GM19043 (cell line): ENCODE data around the gene TMPRSS6.

Experiments
- ATAC-seq: cut with Tn5 transposase; IDR thresholded peaks from one replicate; pipeline ENCODE4 v1.9.1; 2021; ENCODE audit warnings: low read depth; ENCODE audit not compliant: unreplicated experiment

TMPRSS6 gene

DNA sequence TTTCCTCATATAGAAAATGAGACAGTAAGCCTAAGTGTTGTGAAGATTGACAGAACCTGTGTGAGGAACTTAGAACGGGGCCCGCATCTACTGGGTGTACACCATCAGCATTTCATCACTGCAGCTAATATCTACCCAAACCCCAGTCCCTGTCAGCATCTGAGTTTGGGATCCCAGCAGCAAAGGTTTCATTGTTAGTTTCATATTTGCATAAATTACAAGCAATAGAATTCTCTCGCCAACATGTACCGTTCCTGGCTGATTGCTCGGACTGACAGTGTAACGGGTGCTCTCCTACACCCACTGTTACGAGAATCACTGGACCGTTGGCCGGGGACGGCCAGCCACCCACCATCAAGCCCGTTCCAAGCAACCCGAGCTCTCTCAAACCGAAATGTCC is 10.4 kb upstream of the TMPRSS6 start:
- no peak for ATAC-seq

DNA sequence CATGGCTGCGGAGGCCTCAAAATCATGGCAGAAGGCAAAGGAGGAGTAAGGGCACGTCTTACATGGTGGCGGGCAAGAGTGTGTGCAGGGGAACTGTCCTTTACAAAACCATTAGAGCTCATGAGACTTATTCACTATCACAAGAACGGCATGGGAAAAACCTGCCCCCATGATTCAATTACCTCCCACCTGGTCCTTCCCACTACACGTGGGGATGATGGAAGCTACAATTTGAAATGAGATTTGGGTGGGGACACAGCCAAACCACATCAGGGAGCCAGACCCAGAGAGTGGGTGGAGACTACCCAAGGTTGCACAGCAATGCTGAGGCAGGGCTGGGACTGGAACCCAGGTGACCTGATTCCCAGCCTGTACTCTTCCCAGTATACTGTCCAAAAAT is 8.6 kb upstream of the TMPRSS6 start:
- no peak for ATAC-seq

DNA sequence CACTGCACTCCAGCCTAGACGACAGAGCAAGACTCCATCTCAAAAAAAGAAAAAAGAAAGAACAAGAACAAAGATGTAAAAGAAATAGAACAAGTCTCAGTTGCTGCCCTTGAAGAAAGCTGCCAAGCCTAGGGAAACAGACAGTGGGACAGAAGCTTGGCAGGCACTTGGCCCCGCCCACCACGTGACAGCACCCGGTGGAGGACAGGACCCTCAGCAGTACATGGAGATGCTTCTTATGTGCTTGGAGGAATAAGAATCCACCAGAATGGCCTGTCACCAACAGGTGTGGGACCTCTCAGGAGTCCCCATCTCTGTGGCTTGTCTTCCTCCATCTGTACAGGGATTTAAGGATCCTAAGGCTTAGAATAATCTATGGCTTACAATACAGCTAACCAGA is 7.6 kb upstream of the TMPRSS6 start:
- no peak for ATAC-seq

DNA sequence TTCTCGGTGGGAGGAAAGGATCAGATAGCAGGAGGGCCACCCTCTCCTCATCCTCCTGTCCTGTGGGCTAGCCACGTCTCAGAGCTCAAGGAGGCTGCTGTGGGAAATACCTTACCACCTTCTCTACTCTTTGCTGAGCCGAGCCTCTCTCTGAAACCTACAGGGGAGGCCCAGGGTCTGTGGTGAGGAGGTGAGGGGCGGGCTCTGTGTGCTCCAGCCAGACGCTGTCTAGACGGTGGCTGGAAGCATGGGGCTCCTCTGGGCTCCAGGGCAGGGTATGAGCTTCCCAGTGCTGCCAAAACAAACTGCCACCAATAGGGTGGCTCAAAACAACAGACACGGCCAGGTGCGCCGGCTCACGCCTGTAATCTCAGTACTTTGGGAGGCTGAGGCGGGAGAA is 5.5 kb upstream of the TMPRSS6 start:
- no peak for ATAC-seq

DNA sequence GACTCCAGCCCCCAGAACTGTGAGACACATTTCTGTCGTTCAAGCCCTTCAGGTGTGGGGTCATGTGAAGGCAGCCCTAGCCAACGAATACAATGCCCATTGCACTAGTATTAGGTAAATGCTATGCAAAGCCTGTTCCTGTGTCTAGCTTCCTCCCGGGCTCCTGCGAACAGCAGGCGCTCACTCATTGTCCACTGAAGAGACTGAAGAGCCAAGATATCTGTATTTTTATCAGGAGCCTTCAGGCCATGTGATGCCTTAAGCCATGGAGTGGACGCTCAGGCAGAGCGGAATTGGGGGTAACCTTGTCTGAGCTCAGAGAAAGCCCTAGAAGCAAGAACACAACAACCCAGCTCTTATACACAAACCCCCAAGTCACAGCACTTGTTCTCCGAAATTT is 4.2 kb upstream of the TMPRSS6 start:
- ATAC-seq, result no peak

DNA sequence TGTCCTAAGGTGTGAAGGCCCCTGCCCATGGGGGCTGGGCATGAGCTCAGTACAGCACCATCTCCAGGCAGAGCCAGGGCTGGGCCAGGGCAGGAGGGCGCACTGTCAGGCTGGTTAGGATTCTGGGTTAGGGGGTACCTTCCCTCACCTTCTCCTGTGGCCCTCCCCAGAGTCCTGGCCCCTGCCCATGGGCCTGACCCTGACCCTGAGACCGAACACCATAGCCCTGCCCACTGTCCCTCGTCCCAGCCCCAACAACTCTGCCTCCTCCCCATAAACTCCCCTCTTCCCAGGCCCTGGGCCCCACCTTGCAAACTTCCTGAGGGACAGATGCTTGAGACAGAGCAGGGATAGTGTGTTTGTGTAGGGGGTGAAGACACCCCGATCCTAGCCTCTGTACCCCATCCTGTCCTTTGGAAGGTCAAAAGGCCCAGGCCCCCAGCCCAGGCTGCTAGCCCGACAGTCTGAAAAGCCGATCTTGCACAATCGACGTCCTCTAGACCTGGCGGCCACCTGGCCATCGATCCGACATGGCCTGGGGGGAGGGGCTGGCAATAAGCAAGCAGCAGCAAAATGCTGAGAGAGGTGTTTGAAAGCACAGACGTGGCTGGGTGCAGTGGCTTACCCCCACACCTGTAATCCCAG is 2.7 kb upstream of the TMPRSS6 start:
- ATAC-seq, result no peak

DNA sequence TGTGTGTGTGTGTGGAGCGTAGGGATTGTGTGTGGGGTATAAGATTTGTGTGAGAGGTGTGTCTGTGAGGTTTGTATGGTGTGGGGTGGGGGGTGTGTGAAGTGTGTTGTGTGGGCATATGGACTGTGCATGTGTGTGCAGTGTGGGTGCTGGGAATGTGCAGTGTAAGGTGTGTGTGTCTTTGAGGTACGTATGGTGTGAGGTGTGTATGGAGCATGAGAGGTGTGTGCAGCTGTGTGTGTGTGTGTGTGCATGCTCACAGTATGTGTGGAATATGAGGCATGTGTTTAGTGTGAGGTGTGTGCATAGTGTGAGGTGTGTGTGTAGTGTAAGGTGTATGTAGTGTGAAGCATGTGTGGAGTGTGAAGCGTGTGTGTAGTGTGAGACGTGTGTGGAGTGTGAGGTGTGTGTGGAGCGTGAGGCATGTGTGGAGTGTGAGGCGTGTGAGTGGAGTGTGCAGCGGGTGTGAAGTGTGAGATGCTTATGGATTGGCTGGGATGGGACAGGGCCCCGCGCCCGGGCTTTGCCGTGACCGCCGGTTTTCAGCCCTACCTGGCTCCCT is 1.7 kb upstream of the TMPRSS6 start:
- no peak for ATAC-seq

DNA sequence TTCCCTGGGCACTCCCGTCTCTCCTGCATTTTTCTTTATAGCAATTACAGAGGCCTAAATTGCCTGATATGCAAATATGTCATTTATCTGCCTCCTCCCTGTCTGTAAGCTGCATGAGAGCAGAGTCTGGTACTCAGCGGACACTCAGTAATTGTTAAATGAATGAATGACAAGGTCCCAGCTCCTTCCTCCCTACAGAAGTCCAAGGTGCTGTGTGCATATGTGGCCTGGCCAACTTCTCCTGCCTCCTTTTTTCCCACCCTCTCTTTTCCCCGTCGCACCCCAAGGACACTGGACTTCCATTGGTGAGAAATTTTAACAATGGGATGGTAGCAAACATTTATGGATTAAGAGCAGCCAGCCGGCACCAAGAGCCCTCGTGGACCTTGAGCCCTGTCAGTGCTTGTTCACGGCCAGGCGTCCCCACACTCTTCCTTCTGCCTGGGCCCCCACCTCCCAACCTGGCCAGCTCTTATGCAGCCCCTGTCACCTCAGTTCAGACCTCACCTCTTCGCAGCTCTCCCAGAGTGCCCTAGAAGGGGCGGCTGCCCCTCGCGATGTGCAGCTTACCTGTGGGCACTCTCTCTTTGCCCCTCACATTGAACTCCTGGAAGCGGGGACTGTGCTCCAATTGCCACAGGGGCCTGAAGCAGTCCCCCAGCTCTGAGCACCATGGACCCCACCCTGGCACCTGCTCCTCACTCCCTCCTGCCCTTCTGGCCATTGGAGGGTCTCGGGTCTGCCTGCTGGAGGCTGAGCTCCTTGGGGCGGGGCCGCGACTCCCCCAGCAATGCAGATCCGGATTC is 1.5 kb downstream of the TMPRSS6 start:
- no peak for ATAC-seq

DNA sequence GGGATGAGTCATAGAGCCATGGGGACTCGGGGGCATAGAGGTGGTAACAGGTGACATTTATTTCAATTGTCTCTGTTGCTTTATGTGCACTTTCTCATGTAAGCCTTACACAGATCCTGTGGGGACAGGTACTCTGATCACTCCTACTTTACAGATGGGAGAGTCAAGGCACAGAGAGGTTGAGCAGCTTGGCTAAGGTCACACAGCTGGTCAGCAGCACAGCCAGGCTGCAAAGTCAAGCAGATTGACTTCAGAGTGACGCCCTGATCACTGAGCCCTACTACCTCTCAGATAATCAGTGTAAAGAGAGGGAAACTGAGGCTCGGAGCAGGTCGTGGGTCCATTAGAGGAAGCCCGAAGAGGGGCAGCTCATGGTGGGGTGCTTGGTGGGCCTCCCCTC is 3.5 kb downstream of the TMPRSS6 start:
- ATAC-seq, result no peak

DNA sequence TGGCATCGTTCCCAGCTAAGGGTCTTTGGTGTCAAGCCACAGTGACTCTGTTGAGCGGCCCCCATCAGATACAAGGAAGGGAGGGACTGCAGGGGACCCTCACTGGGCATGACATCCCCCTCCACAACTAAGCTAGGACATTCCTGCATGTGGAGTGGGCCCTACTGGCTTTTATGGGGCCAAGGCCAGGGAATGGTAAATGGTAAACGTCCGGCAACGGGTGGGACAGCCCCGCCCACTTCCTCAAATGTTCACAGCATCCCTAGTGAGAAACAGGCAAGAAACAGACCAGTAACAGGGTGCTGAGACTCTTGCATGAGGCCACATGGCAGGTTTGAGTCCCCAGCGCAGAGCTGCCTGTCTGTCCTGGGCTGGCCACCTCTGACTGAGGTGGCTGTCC is 4.4 kb downstream of the TMPRSS6 start:
- no peak for ATAC-seq

DNA sequence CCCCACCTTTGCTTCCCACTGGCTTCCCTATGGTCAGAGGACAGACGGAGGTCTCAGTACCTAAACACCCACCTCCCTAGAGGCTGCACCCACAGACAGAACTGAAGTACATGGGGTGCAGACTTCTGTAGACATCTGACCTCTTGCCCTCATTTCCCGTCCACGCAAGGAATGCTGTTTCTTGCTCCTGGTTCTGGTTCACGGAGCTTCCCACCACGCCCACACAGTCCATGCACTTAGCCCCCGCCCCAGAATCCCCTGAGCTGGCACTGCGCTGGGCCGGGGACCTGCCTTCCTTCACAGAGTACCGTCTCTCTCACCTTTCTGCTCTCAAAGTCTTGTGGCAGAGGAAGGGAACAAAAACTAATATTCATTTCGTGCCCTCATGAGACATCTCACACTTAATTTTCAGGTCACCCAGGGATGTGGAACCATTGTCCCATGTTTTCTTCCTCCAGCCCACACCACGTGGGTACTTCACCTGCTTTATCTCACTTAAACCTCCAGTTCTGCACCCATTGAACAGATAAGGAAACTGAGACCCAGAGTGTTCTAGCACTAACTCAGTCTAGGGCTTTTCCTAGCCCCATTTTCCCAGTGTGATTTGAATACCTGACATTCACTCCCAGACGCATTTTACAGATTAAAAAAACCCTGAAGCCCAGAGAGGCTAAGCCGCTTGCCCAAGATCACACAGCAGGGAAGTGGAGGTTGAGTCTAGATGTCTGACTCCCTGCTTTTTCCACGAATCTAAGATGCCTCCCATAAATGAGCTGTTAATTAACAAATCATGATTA is 5.7 kb downstream of the TMPRSS6 start:
- no peak for ATAC-seq

DNA sequence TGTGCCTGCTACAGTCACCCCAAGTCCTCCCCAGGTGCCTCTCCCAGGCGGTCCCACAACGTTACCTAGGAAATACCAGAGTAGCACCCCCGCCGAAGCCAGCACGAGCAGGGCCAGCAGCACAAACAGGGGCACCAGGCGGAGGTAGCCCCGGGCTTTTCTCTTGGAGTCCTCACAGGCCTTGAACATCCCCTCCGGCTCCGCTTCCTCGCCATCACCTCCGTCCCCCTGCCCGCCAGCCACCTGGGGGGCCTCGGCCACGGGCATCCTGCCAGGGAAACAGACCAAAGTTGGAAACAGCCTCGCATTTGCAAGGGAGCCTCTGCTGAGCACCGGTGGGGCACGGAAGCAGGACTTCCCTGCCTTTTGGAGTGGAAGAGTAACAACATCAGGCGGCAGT is 6.4 kb downstream of the TMPRSS6 start:
- ATAC-seq, result no peak

DNA sequence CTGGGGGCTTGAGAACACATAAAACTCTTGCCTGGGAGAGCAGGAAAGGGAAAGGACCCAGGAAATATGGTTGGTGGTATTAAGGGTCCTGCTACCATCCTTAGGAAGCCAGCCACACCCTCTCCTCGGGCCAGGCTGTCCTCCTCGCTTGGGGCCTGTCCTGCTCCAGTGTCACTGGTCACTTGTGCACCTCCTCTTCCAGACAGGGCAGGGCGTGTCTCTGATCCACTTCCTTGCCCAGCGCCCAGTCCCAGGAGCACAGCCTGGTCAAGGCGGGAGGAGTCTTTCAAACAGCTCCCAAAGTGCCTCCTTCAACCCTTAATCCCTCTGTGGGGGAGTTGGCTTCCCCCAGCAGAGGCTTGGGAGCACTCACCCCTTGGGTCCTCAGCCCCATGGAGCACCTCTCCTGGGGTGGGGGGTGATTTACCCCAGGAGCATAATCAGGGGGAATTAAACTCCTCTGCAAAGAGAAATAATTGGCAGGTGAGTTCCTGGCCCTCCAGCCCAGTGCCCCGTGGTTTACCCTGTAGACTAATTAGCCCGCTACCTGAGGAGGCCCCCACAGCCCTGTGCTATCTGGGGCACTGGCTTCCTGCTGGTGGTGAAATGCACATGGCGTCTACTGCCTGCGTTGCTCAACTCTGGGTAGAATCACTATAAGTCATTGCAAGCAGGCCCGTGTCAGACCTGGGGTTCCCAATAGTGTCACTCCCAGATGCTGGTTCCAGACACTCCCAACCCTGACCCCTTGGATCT is 8.0 kb downstream of the TMPRSS6 start:
- ATAC-seq, result no peak

DNA sequence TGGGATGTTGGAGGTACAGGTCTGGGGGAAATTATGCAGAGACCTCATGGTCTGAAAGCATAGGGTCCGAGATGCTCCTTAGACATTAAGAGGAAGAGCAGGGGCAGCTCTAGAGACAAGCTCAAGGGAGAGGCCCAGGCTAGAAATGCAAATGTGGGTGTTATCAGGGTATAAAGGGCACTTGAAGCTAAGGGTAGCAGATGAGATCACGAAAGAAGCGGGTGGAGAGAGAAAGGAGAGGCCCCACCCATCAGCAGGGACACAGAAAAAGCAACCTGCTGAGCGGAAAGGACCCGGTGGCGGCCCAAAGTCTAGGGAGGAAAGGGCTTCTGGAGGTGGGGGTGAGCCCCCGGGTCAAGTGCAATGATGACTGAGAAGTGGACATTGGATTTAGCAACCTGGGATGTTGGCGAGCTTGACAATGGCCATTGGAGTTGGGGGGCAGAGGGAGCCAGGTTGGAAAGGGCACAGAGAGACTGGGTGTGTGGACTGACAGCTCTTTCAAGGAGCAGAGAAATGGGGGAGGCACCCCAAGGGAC is 8.9 kb downstream of the TMPRSS6 start:
- no peak for ATAC-seq

DNA sequence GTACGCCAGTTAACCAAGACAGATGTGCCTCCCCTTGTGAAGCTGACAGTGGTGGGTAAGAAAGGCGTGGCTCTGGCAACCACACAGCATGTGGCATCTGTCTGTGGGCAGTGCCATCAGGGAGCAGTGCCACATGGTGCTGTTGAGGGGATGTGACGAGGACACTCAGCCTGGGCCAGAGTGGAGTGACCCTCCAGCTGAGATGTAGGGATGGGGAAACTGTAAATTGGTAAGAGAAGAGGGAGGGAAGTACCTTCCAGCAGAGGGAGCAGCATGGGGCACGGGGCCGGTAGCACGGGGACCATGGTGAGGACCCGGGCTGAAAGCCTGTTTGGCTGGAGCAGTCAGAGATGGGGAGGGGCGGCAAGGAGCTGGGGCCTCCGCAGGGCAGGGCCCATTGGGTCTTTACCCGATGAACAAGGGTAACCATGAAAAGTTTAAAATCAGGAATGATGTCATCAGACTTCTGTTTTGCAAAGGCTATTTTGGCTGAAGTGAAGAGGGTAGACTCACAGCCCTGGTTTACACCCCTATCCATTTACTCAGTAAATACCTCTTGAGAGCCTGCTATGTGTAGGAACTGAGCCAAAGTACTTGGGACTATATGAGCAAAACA is 10.4 kb downstream of the TMPRSS6 start:
- ATAC-seq, result no peak

DNA sequence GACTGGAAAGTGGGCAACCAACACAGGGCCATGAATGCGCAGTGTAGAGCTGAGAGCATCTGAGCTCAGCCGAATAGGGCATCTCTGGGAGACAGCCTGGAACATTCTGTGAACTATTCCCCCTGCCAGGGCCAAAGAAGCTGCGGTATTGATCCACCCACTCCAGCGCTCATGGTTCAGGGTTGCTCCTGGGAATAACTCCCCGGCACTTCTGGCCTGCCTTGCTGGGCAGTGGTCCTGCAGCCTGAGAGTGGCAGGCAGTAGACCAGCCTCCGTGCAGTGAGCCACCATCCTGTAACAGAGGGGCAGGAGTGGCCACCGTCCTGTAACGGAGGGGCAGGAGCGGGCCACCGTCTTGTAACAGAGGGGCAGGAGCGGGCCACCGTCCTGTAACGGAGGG is 12.2 kb downstream of the TMPRSS6 start:
- ATAC-seq, result no peak

DNA sequence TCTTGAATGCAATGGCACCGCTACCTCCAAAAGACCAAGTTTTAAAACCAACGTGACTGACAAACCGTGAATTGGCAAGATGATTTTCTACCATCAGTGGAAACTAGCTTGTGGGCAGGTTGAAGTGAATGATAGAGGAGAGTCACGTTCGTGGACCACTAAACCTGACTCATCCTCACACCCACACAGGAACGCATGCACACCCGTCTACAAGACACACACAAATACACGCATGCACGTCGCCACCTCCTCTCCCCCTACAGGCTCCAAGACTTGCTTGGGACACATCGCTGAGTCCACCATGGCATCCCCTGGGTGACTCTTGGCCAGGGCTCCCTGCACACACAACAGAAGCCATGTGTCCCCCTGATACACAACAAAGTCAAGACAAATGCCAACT is 14.4 kb downstream of the TMPRSS6 start:
- no peak for ATAC-seq

DNA sequence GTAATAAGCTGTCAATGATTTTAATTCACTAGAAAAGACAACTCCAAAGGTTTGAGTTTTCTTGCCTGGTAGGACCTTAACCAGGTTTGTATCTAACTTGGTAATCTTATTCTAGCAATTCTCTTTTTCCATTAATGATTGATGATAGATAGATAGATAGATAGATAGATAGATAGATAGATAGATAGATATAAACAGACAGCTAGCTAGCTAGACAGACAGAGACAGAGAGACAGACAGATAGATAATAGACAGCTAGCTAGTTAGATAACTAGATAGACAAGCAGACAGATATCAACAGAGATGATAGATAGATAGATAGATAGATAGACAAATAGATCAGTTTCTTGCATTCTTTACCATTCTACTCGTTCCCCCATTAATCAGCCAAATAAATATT is 15.3 kb downstream of the TMPRSS6 start:
- no peak for ATAC-seq

DNA sequence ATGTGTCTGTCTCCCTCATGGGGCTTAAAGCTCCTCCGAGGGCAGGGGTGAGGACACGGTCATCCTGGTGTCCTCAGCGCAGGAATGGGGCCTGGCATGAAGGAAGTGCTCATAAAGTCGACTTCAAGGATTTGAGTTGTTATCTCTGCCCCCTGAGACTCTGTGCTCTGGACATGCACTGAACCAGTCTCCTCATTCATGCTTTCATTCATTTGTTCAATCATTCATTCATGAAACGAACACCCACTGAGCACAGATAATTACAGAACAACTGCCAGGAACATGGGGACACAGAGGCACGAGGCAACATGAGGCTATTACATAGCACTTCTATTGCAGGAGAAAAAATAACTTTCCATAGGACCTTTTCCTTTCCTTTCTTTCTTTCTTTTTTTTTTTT is 16.5 kb downstream of the TMPRSS6 start:
- ATAC-seq, result no peak

DNA sequence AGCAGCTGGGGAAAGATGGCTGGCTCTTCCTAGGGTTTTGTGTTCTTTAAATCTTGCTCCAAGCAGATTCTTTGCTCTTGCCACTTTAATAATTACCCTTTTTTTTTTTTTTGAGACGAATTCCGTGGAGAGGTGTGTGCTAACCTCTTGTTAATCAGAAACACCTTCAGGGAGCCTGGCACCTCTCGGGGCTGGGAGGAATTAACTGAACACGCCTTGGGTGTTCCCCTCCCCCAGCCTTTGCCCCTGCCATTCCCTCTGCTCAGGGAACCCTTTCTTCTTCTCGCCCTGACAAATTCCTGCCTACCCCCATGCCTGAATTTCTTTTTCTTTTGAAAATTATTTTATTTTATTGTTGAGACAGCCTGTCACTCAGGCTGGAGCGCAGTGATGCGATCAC is 17.5 kb downstream of the TMPRSS6 start:
- no peak for ATAC-seq
